Right hindlimb (tissue), 1 donor: Measurements from ENCODE around the gene UROD.
"Not testable (repeated sequence)": the region's sequence is repeated elsewhere in the genome, so short reads cannot be mapped to it uniquely, and the experiment has no call there.

Experiments
- DNase-seq: peaks from one replicate; pipeline ENCODE4 v3.0.0-alpha.2; 2018

Gene UROD

GRCh38 chr1:45011837-45012638 lies at the start of gene UROD:
Gene UROD, plus strand, starts transcription at chr1:45012254. Its CDS starts 12 bp downstream, at chr1:45012266.
- peak; percentile 94 for DNase-seq

GRCh38 chr1:44962729-44963128 lies 49.3 kb upstream of the UROD start:
- DNase-seq: no peak

- no peak for DNase-seq
Observed at GRCh38 chr1:44964396-44964795, 47.7 kb upstream of the UROD start.

- DNase-seq: no peak
Observed at GRCh38 chr1:44970317-44970716, 41.7 kb upstream of the UROD start.

- no peak for DNase-seq
Observed at GRCh38 chr1:44973645-44974044, 38.4 kb upstream of the UROD start.

GRCh38 chr1:44976252-44976651 lies 35.8 kb upstream of the UROD start:
- DNase-seq: no peak

GRCh38 chr1:44977372-44977771 lies 34.7 kb upstream of the UROD start:
- not testable (repeated sequence) for DNase-seq

- DNase-seq: no peak
Observed at GRCh38 chr1:44985747-44986359, 26.2 kb upstream of the UROD start.

- no peak for DNase-seq
Observed at GRCh38 chr1:44988531-44989156, 23.4 kb upstream of the UROD start.

- peak; percentile 43 for DNase-seq
Observed at GRCh38 chr1:44994309-44994898, 17.6 kb upstream of the UROD start.

- DNase-seq: no peak
Observed at GRCh38 chr1:44995467-44996238, 16.4 kb upstream of the UROD start.

- no peak for DNase-seq
Observed at GRCh38 chr1:44999232-44999631, 12.8 kb upstream of the UROD start.

- no peak for DNase-seq
Observed at GRCh38 chr1:45001011-45001481, 11.0 kb upstream of the UROD start.

- not testable (repeated sequence) for DNase-seq
Observed at GRCh38 chr1:45001576-45001975, 10.5 kb upstream of the UROD start.

- no peak for DNase-seq
Observed at GRCh38 chr1:45002650-45003645, 9.1 kb upstream of the UROD start.

GRCh38 chr1:45003741-45004140 lies 8.3 kb upstream of the UROD start:
- no peak for DNase-seq

- DNase-seq: no peak
Observed at GRCh38 chr1:45004281-45004920, 7.7 kb upstream of the UROD start.

- no peak for DNase-seq
Observed at GRCh38 chr1:45005761-45006160, 6.3 kb upstream of the UROD start.

- no peak for DNase-seq
Observed at GRCh38 chr1:45007311-45007710, 4.7 kb upstream of the UROD start.

GRCh38 chr1:45008076-45008475 lies 4.0 kb upstream of the UROD start:
- no peak for DNase-seq

GRCh38 chr1:45008516-45008915 lies 3.5 kb upstream of the UROD start:
- DNase-seq: no peak
